NCI-H2029 treated with DMSO at 0.1 percent for 48 hours (cell line): ENCODE measurements around the gene SAPCD2.
"Not testable (repeated sequence)": the region's sequence is repeated elsewhere in the genome, so short reads cannot be mapped to it uniquely, and the experiment has no call there.

Experiments
- DNase-seq: peaks from one replicate; lab custom pipeline; 2025; lab: John Stamatoyannopoulos, UW

Gene SAPCD2

GRCh38 chr9:137048655-137049543 lies 21.5 kb downstream of the SAPCD2 start:
- no peak for DNase-seq

GRCh38 chr9:137046088-137046787 lies 24.1 kb downstream of the SAPCD2 start, which contains the start of gene NPDC1:
Gene NPDC1 (minus strand): TSS chr9:137046177. CDS start chr9:137045989, 188 bp downstream.
- peak; percentile 67 for DNase-seq

- no peak for DNase-seq
Observed at GRCh38 chr9:137045294-137046087, 24.9 kb downstream of the SAPCD2 start.

- peak; percentile 50 for DNase-seq
Observed at GRCh38 chr9:137044502-137045177, 25.7 kb downstream of the SAPCD2 start.

GRCh38 chr9:137044037-137044436 lies 26.3 kb downstream of the SAPCD2 start:
- DNase-seq: no peak

- DNase-seq: no peak
Observed at GRCh38 chr9:137042751-137043727, 27.3 kb downstream of the SAPCD2 start.

GRCh38 chr9:137041124-137041523 lies 29.2 kb downstream of the SAPCD2 start:
- no peak for DNase-seq

- no peak for DNase-seq
Observed at GRCh38 chr9:137040568-137040967, 29.8 kb downstream of the SAPCD2 start.

- DNase-seq: no peak
Observed at GRCh38 chr9:137039611-137040366, 30.6 kb downstream of the SAPCD2 start.

- DNase-seq: no peak
Observed at GRCh38 chr9:137038916-137039315, 31.4 kb downstream of the SAPCD2 start.

- DNase-seq: no peak
Observed at GRCh38 chr9:137037483-137037882, 32.9 kb downstream of the SAPCD2 start.

- DNase-seq: no peak
Observed at GRCh38 chr9:137037035-137037434, 33.3 kb downstream of the SAPCD2 start.

GRCh38 chr9:137035937-137036336 lies 34.4 kb downstream of the SAPCD2 start:
- no peak for DNase-seq

- DNase-seq: no peak
Observed at GRCh38 chr9:137035507-137035834, 34.9 kb downstream of the SAPCD2 start.

GRCh38 chr9:137034709-137035506 lies 35.4 kb downstream of the SAPCD2 start:
- DNase-seq: peak; percentile 81

GRCh38 chr9:137034039-137034708 lies 36.2 kb downstream of the SAPCD2 start:
- DNase-seq: no peak

GRCh38 chr9:137033481-137033880 lies 36.9 kb downstream of the SAPCD2 start:
- not testable (repeated sequence) for DNase-seq

GRCh38 chr9:137032858-137033257 lies 37.5 kb downstream of the SAPCD2 start:
- DNase-seq: no peak
